Loucy (cell line): ENCODE results near the gene JAG1.

ENCODE experiments used
- EZH2phosphoT487 ChIP-seq: fragments of 200-600 bp; IDR thresholded peaks from 2 replicates; pipeline ENCODE4 v1.6.1; 2018; ENCODE audit warnings: antibody characterized with exemption, mild to moderate bottlenecking, moderate library complexity, borderline replicate concordance
- TF ChIP-seq, protein P1 (sequence below): fragments of 200-600 bp; sonication (generic); conservative IDR thresholded peaks from 2 replicates; pipeline ENCODE4 v1.5.1; 2014; ENCODE audit warnings: mild to moderate bottlenecking, antibody characterized with exemption, low read length

DNA sequence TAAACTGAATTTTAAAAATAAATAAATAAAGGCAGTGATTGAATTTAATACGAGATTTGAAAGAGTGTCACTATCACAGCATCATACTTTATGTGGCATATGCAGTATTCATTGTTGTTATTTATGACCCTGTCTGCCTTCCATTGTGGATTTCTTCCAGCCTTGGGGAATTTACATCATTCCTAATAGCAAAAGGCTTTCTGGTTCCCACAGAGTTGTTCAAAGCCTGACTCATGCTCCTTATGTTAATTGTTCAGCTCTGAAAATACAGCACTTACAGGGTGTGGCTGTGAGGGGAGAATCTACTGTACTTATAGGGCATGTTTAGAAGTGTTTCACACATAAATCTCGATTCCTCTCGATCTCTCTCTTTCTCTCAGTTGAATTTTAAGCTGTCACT lies 54.4 kb downstream of the JAG1 start:
- TF ChIP-seq, protein P1, sequence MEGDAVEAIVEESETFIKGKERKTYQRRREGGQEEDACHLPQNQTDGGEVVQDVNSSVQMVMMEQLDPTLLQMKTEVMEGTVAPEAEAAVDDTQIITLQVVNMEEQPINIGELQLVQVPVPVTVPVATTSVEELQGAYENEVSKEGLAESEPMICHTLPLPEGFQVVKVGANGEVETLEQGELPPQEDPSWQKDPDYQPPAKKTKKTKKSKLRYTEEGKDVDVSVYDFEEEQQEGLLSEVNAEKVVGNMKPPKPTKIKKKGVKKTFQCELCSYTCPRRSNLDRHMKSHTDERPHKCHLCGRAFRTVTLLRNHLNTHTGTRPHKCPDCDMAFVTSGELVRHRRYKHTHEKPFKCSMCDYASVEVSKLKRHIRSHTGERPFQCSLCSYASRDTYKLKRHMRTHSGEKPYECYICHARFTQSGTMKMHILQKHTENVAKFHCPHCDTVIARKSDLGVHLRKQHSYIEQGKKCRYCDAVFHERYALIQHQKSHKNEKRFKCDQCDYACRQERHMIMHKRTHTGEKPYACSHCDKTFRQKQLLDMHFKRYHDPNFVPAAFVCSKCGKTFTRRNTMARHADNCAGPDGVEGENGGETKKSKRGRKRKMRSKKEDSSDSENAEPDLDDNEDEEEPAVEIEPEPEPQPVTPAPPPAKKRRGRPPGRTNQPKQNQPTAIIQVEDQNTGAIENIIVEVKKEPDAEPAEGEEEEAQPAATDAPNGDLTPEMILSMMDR, result no peak
- TF ChIP-seq EZH2phosphoT487, result no peak
